ENCODE results near the gene ZNF460.

DNA sequence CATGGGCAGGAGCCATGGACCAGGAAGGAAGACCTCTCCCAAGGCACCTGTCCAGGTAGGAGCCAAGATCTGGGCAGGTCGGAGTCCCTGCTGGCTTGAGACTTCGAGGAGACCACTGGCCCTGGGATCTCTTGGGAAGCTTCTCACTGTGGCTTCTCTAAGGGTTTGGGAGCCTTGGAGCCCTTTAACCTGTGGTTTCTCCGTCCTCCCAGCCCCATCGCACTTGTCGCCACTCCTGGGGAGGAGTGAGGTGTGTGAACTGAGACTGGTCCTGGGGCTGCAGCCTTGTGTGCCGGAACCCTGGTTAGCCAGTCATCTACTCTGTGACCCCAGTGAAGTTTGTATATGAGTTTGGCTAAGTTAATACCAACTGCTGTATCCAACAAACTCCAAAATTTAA is 31.6 kb upstream of the ZNF460 start:
- TF ChIP-seq, protein P1, sequence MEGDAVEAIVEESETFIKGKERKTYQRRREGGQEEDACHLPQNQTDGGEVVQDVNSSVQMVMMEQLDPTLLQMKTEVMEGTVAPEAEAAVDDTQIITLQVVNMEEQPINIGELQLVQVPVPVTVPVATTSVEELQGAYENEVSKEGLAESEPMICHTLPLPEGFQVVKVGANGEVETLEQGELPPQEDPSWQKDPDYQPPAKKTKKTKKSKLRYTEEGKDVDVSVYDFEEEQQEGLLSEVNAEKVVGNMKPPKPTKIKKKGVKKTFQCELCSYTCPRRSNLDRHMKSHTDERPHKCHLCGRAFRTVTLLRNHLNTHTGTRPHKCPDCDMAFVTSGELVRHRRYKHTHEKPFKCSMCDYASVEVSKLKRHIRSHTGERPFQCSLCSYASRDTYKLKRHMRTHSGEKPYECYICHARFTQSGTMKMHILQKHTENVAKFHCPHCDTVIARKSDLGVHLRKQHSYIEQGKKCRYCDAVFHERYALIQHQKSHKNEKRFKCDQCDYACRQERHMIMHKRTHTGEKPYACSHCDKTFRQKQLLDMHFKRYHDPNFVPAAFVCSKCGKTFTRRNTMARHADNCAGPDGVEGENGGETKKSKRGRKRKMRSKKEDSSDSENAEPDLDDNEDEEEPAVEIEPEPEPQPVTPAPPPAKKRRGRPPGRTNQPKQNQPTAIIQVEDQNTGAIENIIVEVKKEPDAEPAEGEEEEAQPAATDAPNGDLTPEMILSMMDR (IDR thresholded peaks at IDR 0.05; ENCODE audit: low read length): no peak
- TF ChIP-seq EZH2 (optimal IDR thresholded peaks at IDR 0.05; ENCODE audit: low read depth, low read length): no peak
